Right lobe of liver (tissue), 4 donors: ENCODE measurements around the gene PDGFB.

Experiments used
- POLR2A ChIP-seq: fragments of 450-650 bp; IDR thresholded peaks from one replicate; pipeline ENCODE4 v1.6.1; 2017; ENCODE audit warnings: antibody characterized with exemption, mild to moderate bottlenecking
- TF ChIP-seq, protein P1 (sequence below), 4 donors: fragments of 200-600 bp in 3 of 4; fragments of 450-650 bp in 1 of 4; IDR thresholded peaks; one replicate each; pipeline versions ENCODE4 v1.5.1 to v1.8.0; 2016 to 2022; ENCODE audit warnings: antibody characterized with exemption in 4 of 4, mild to moderate bottlenecking in 2 of 4
- donor health status: DM: no; HTN: no; CAD: no.
- donor health status: DM: no; HTN: no; CAD: no.
- donor health status: DM: no; HTN: yes; CAD: no.

DNA sequence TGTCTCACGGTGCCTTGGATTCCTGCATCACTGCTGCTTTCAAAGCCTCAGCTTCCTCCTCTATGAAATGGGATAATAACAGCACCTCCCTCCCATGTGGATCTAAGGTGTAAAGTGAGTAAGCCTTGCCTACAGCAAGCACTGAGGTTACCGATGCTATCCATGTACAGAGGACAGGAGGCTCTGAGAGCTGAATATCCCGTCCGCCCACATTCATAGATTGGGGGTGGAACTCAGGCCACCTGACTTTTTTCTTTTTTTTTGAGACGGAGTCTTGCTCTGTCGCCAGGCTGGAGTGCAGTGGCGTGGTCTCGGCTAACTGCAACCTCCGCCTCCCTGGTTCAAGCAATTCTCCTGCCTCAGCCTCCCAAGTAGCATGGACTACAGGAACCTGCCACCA, 12.5 kb downstream of the PDGFB start:
- TF ChIP-seq, protein P1, sequence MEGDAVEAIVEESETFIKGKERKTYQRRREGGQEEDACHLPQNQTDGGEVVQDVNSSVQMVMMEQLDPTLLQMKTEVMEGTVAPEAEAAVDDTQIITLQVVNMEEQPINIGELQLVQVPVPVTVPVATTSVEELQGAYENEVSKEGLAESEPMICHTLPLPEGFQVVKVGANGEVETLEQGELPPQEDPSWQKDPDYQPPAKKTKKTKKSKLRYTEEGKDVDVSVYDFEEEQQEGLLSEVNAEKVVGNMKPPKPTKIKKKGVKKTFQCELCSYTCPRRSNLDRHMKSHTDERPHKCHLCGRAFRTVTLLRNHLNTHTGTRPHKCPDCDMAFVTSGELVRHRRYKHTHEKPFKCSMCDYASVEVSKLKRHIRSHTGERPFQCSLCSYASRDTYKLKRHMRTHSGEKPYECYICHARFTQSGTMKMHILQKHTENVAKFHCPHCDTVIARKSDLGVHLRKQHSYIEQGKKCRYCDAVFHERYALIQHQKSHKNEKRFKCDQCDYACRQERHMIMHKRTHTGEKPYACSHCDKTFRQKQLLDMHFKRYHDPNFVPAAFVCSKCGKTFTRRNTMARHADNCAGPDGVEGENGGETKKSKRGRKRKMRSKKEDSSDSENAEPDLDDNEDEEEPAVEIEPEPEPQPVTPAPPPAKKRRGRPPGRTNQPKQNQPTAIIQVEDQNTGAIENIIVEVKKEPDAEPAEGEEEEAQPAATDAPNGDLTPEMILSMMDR (IDR thresholded peaks at IDR 0.05) = no peak
- no peak for TF ChIP-seq POLR2A
